Measurements from ENCODE around the gene GNAI1.

Gene GNAI1

DNA sequence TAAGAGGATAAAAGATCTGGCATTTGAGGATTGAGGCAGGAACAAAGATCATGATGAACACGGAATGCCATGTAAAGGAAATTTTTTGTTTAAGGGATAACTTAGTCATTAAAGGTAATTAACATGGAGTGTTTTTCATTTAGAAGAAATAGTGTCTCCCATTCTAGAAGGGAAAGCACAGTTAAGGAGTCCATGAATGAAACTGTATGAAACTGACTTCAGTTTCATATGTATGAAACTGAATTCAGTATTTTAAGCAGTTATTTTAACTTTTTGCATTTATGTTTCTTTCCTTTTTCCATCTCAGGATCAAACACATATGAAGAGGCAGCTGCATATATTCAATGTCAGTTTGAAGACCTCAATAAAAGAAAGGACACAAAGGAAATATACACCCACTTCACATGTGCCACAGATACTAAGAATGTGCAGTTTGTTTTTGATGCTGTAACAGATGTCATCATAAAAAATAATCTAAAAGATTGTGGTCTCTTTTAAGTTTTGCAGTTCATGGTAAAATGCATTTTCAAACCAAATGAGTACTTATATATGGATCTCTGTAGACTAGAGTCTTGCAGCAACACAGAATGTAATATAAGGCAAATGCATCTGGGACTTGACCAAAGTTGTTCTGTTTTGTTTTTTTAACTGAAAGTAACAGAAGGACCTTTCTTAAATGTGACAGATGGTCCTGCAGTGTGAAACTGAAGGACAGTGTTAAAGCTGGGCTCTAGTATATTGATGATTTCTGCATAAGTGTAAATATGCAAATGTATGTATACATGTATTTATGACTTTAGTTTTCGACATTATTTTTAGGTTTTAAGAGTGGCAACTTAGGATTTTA, 82.6 kb downstream of the GNAI1 start:
- DNase-seq, result no peak

DNA sequence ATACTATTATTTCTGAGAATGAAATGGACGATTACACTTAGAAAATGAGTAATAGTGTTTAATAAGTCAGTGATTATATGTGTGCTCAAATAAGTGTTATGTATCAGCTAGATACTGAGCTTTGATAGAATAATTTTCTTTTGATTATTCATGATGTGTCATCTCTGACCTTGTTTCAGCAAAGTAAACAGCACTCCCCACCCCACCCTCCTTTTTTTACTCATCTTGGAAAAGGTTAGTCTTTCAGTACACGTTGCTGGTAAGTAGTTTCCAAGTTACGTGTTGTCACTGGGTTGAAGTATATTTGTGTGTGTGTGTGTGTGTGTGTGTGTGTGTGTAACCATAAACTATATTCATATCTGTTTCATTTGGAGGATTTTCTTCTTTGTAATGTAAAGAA, 84.1 kb downstream of the GNAI1 start:
- no peak for DNase-seq

DNA sequence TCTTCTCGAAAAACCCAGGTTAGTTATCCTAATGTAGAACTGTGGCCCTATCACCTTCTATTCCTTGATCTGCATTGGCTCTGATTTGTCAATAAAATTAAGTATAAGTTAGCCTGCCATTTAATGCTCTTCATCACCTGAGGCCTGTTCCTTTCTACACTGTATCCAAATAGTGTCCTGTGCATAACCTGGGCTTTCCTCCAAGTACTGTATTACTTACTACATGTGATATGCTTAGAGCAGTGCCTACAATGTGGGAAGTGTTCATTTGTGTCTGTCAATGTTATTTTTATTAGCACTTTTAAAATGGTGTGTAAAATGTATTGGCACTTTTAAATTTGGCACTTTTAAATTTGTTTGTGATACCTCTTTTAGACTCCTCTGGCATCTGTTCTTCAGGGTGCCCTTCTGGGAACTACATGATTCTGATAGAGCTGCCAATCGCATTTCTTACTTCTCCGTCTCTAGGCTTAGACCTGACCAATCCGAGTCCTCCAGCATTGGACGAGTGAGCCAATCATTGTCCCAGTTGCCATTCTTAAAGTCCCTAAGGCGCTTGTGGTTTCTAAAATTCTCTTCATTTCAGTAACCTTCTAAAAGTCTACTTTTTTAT, 85.5 kb downstream of the GNAI1 start:
- DNase-seq, result no peak

DNA sequence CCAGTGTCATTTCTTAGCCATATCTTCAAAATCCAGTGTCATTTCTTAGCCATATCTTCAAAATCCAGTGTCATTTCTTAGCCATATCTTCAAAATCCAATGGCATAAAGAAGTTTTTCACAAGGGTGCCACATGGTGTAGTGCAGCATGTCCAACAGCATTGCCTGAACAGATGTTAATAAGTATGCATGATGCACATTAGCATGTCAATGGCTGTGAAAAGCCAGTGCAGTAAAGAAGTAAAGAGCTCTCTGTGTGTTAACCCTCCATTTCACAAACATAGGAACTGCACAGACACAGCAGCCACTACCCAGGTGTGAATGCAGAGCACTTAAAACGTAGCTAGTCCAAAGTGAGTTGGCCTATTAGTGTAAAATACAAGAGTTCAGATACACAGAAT, 89.8 kb downstream of the GNAI1 start:
- DNase-seq, result no peak

DNA sequence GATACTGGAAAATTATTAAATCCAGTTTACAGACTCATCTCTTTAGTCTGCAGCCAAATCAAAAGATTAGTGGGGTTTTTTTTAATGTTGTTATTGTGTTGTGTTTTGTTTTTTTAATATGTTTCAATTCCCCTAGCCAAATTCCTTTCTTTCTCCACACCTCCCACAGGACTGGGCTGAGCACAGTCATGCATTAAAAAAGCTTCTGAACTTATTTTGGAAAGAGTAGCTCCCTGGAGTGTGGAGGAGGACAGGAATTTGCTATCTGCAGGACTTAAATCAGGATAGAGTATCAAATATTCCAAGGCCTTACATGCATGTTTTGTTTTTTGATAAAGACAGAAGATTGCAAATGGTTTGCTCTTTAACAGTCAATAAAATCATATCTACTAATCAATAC, 90.7 kb downstream of the GNAI1 start:
- DNase-seq, result no peak

DNA sequence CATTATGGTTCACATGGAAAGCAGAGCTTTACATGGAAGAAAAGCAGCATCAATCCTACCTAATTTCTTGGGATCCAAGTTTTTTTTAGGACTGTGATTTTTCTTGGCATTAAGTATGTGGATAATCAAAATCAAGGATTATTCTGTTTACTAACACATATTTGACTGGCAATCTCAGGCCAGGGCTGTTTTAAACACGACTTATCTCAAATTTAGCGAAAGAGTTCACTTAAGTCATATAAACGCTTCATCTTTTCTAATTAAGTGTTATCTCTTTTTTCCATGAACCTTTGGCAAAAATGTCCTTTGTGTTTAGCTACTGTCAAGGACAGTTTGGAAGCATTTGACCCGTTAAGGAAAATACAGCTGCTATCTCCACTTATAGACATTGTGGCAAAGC, 92.0 kb downstream of the GNAI1 start:
- no peak for DNase-seq

DNA sequence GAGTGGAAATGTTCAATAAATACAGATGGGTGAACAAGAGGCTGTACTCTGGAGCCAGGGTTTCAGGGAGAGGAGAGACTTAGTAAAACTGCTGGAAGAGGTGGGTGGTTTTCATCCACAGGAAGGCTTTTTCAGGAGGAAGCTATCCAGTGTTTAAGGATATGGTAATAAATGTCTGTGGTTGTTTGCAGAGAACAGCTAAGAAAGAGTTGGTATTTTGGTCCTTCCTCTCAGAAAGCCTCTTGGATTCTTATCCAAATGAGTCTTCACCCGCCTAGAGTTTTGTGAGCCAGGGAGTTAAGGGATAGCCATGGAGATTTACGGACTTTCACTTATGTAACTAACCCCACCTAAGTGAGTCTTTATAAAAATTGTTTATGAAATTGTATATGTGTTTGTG, 95.7 kb downstream of the GNAI1 start:
- no peak for DNase-seq

DNA sequence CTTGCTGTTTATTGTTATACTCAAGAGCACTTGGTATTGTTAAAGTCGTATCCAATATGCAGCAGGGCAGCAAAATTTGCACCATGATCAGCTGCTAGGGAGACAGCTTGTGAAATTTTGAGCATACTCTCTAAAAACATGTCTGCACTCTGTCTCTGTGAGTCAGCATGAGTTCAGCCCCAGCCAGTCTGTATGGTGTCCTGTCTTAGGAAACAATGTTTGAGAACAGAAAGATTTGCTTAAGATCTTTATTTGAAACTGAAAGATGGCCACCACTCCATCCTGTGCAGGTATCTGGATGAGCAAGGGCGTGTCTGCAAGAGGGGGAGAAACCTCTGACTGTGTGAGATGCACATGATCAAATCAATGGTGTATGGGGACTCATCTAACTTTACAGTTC, 97.1 kb downstream of the GNAI1 start:
- DNase-seq, result no peak

DNA sequence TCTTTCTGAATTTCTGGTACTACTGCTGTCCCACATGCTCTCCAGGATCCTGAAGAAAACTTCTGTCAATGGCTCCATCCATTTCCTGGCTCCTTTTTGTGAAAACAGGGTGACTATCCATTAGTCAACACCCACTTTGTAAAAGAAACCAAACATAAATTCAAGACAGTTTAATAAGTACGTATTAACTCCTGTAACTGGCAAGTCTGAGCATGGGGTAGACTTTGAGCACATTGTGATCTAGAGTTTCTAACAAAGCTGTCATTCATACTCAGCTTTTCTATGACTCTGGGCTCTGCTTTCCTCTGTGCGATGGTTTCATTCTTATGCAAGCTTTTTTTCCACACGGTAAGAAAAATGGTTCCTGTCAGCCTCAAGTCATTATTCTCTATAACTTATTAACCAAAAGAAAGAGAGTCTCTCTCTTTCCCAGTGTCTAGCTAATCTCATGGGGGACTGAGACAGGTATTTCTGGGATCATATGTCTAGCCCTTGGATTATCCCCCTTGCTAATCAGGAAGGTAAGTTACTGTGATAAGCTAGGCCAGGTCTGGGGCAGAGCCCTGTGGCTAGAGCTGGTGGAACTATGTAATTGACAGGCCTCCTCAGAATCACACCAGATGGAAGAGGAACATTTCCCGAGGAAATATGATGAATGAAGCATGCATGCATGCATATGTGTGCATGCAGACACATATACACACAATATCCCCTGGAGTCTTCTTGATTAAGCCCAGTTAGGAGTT, 98.5 kb downstream of the GNAI1 start:
- no peak for DNase-seq

DNA sequence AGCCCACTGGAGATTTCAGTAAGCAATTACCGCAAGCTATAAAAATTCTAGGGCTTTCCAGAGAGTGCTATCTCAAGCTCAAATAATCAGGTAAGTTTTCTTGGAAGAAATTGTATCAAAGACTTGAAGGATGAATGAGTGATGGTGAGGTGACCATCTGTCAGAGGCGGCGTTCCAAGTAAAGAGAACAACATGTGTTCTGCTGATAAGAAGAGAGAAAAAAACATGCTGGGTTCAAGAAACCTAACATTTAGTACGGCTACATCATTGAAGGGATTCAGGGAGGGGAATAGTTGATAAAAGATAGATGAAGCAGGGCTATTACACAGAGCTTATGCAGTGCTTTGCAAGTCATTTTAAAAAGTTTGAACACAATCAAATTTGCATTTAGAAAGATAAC, 100.7 kb downstream of the GNAI1 start:
- DNase-seq, result no peak

DNA sequence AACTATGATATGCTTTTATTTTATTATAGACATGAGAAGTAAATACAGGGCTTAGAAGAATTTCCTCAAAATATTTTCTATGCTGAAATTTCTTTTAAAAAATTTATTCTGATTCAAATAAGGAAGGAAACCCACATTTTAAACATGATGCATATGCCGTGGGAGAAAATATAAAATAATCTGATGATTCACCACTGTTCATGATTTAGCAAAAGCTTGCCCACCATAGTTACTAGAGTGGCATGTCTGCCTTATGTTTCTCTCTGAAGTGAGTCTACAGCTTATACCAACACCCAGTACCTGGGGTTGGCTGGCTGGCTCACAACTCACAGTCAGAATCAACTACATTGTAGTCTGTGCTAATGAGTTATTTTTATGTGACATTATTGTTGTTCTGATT, 102.0 kb downstream of the GNAI1 start:
- no peak for DNase-seq

DNA sequence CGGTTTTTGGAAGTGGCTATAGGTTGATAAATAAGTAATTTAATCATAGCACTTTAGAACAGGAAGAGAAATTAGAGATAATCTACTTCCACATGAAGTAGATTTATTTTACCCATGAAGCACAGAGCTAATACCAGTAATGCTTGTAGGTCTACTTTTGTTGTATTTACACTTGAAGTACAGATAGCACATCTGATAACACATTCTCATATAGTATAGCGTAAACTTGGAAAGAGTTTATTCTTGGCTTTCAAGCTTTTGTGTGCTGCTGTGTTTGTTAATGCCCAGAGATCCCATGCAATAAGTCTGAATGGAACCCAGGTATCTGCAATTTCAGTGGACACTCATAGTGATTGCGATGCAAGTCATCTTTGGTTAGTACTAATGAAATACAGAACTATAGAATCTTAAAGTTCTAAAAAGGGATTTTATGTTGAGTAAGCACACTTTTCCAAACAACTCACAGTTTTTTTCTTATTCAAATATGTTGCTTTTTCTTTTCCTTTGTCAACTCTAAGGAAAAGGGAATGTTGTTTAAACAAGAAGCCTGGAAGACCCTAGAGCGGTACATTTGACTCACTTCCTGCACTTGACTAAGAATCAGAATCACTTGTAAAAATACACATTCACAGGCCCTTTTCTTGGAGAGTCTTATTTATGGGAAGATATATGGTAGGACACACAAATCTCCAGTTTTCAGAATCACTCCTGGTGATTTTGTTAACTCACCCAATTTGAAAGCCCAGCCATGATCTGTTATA, 105.8 kb downstream of the GNAI1 start:
- no peak for DNase-seq

DNA sequence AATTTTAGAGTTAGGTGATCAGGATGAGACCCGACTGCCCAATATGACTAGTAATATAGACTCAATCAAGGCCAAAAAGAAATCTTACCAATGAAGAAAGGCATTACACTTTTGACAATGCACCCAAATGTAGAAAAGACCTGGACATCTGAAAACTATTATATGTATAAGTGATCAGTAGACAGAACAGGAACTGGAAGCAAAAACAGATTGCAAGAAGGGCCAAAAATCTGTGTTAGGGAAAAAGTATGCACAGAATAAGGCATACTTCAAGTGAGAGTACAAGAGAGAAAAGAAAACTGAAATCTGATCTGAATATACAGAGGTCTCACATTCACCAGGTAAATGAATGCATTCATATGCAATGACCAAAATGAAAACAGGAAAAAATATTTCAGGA, 107.0 kb downstream of the GNAI1 start:
- DNase-seq, result no peak

DNA sequence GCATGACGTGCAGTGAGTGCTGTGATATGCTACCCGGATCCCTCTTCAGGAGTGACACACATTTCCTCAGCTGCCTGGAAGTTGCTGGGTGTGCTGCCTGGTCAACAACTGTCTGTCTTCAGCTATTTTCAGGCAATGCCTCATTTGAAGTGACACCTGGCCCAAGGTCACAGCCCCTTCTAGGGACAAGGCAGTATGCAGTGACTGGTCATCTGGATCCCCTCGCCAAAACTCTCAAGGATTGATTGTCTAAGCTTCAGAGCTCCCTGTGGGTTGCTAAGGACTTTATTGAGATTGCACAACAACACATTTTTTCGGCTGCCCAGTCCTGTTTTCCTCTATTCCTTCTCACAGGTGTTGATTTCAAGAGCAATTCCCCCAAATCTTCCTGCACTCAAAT, 108.8 kb downstream of the GNAI1 start:
- peak; percentile 46 for DNase-seq

DNA sequence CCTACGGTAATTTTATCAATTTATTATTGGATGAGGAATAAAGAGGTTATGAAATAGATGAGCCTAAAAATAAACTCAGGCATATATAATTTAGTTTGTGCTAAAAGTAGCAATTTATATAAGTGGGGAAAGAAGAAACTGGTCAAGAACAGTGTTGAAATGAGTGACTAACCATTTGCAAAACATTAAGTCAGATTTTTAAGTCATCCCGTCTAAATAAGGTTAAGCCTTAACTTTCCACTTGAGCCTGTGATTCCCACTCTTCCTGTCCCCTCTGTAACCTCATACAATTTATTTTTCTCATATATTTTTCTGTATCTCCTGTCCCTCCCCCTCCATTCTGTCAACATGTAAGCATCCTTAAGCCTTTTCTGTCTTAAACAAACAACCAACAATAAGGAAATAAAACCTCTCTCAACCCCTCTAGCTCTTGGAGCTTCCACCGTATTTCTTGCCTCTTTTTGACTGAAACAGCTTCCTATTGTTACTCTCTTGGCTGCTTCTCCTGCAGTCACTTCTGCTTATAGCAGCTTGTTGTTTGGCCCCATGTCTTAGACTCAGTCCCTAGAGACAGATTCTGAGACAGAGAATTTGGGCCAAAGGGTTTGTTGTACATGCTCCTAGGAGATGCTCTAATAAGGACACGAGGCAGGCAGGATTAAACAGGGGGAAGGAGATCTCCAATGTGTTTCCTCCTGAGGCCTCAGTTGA, 109.7 kb downstream of the GNAI1 start:
- DNase-seq, result no peak

DNA sequence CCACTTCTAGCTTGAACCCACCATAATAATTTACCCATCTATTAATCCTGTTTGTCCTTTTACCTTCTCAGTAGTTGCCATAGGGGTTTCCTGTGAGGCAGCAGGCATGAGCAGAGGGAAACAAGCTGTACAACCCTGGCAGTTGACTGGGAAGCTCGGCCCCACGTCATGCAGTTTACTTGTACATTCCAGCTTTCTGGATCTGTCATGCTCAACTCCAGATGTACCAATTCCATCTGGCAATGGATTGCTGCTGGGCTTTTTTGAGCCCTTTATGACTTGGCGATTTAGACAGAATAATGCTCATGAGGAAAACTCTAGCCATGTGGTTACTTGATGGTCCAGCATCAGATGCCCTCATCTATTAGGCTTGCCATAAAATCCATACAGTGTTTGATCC, 112.5 kb downstream of the GNAI1 start:
- no peak for DNase-seq

DNA sequence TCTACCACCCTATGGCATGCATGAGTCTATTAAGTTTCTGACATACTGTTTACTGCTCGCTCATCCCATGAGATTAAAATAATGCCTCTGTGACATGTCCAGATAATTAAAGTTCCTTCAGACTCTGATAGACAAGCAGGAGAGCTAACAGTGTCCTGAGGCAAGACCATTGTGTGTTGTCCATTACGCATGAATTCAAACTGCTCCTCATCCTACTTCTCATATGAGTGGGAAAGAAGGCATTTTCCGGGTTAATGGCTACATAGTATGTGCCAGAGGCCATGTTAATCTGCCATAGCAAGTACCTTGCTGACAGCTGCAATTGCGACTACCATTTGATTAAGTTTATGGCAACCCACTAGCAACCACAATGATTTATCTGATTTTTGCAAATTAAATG, 113.3 kb downstream of the GNAI1 start:
- peak; percentile 58 for DNase-seq

DNA sequence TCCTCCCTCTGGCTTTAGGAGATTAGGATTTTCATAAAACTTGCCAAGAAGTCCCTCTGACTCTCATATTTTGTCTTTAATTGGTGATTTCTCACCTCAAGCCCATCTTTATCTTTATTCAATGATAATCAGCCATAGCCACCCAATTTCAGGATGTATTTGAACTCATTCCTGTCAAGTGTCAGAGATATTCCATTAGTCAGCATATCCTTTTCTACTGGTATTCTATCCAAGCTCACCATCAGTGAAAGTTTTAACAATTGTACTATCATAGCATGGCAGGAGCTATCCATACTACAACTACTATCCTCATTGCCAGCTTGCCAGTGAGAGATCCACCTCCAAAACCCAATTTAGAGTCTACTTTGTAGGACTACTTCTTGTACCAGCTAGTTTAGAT, 114.6 kb downstream of the GNAI1 start:
- DNase-seq, result no peak

DNA sequence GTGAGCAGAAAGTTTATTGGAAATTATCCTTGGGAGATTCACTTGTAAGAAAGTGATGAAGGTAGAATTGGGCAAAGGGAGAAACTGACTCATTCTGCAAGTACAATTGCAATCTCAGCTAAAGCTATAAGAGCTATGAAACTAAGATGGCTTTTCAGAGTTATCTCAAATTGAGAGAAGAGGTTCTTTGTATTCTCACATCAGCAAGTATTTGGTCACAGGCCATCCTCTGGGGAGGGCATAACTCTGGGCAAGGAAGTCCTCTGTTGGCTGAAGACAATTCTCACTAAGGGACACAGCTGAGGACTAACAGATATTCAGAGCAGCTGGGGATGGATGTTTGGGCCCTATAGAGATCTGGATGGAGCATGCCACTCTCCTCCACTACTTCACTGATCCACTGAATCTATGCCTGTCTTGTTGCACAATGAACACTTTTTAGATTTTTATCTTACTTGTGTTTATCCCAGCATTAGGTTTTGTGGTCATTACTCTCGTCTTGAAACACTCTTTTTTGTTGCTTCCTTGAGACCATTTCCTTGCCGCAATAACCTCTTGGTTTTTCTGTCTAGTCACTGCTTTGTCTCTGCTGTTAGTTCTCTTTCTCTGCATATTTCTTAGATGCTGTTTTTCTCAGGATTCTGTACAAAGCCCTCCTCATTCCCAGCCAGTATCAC, 115.1 kb downstream of the GNAI1 start:
- DNase-seq, result no peak

DNA sequence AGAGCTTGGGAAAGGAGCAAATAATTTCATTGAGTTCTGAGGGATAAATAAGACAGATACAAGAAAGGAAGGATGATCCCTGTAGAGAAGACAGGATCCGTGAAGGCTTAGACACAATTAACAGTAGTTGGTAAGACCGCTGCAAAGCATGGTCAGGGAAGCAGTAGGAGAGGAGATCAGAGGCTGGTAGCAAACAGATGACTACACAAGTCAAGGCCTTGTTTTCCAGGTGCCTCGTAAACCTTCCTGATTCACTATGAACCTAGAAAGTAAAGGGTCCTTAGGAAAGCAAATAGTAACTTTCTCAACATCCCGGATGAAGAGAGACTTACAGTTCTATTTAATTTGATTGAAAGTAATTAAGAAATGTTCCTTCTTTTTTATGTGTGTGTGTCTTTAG, 118.6 kb downstream of the GNAI1 start:
- no peak for DNase-seq

DNA sequence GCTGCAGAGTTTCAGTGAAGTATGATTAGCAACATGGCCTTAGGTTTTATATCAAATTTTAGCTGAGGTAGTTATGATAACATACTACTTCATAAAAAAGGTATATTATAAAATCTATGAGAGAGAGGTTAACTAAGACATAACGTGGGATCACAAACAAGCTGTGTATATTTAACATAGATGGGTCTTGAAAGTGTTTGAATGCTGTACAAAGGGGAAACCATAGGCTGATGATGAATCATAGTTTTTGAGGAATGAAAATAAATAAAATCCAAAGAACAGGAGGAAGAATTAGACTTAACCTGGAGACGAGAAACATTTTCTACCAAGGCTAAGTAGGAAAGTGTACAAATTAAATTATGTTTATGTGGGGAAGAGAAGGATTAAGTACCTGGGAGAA, 119.0 kb downstream of the GNAI1 start:
- no peak for DNase-seq

DNA sequence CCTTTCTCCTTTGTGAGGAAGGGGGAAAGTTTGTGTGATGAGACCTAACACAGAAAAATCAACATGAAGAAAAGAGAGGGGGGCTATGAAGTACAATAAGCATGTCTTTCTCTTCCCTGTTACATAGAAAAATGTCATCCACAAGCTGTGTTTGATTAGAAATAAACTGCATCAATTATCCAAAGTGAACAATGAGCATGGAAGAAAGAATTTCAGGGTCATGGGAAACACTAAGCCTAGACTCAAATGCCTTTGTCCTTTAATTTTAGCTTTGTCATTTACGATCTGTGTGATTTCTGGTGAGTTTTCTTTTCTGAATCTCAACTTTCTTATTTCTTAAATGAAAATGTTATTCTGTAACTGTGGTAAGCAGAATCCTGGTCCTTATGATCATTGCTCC, 121.0 kb downstream of the GNAI1 start:
- DNase-seq, result peak; percentile 69

Measured in eye (tissue), 1 donor.